HG02943 (cell line): ENCODE results near the gene PRC1.

Source experiments
- ATAC-seq: cut with Tn5 transposase; IDR thresholded peaks from one replicate; pipeline ENCODE4 v1.9.1; 2021; ENCODE audit warnings: mild to moderate bottlenecking, low read depth, moderate library complexity; ENCODE audit not compliant: unreplicated experiment

Gene PRC1

DNA sequence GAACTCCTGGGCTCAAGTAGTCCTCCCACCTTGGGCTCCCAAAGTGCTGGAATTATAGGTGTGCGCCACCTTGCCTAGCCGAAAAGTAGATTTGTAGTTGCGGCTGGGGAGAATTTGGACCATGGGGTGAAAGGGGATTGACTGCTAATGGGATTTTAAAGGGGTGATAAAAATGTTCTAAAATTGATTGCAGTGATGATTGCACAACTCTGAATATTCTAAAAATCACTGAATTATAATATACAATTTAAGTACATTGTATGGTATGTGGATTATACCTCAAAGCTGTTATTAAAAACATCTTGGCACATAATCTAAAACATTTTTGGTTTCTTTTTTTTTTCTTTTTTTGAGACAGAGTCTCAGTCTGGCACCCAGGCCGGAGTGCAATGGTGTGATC lies 3.9 kb downstream of the PRC1 start:
- no peak for ATAC-seq

DNA sequence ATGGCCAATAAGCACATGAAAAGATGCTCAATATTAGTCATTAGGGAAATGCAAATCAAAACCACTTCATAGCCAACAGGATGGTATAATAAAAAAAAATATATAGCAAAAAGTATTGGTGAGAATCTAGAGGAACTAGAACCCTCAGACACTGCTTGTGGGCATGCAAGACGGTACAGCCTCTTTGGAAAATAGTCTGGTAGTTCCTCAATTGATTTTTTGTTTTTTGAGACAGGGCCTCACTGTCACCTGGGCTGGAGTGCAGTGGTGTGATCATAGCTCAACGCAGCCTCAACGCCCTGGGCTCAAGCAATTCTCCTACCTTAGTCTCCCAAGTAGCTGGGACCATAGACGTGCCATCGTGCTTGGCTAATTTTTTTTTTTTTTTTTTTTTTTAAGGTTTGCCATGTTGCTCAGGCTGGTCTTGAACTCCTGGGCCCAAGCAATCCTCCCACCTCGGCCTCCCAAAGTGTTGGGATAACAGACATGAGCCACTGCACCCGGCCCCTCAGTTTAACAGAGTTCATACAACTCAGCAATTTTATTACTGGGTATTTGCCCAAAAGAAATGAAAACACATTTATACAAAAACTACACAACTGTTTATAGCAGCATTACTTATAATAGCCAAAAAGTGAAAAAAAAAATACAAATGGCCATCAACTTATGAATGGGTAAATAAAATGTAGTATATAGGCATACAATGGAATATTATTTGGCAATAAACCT lies 5.1 kb downstream of the PRC1 start:
- ATAC-seq = no peak

DNA sequence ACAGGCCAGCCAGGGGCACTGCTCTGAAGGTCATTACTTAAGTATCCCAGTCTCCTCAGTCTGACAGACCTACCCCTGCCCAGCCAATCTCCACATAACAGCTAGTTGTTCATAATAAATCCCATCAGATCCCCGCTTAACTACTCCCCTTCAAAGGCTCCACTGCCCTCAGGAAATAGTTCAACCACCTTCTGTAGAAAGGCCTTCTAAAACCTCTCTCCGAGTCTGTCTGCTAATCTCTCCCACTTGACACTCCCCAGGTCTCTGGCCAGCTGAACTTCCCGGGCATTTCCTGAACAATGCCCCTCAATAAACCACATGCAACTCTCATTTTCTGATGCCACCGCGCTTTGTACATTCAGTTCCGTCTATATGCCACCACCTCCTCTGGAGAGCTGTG lies 6.0 kb downstream of the PRC1 start:
- ATAC-seq = no peak

DNA sequence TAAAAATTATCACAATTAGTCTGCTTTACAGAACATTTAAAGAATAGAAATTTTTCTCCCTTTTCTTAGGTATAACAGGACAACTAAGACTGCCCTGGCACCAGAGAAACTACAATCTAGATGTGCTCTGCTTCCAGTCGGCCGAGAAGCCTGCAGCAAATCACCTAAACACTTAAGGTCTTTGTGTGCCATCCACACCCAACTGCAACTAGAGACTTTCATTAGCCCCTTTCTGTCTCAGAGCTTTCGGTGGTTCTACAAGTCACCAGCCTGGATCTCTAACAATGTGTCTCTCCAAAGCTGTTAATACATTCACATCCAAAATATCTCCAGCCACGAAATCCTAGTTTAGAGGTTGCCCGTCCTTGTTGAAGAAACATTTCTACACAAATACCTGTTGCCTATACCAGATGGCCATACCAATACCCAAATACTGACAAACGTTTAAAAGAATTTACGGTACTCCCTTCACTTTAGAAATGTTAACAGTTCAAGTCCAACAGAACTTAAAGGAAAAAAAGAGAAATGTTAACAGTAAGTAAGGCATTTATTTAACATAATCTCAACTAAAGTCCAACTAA lies 6.7 kb downstream of the PRC1 start:
- ATAC-seq = no peak

DNA sequence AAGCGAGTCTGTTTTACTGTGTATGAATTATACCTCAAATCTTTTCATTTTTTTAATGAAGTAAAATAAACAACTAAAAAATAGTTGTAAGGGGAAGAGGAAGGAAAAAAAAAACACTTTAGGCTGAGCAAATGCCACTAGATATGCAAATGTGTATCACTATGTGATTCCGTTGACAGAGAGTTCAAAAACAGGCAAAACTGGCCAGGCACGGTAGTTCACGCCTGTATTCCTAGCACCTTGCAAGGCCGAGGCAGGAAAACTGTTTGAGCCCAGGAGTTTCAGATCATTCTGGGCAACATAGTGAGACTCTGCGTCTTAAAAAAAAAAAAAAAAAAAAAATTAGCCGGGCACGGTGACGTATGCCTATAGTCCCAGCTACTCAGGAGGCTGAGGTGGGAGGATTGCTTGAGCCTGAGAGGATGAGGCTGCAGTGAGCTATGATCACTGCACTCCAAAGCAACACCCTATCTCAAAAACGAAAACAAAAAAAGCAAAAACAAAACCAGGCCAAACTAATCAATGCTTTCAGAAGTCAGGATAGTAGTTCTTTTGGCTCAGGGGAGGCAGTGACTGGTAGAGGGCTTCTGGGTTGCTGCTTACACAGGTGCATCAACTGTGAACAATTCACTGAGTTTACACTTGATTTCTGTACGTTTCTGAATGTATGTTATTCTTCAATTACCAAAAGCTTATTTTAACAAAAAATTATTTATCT lies 7.4 kb downstream of the PRC1 start:
- ATAC-seq = no peak

DNA sequence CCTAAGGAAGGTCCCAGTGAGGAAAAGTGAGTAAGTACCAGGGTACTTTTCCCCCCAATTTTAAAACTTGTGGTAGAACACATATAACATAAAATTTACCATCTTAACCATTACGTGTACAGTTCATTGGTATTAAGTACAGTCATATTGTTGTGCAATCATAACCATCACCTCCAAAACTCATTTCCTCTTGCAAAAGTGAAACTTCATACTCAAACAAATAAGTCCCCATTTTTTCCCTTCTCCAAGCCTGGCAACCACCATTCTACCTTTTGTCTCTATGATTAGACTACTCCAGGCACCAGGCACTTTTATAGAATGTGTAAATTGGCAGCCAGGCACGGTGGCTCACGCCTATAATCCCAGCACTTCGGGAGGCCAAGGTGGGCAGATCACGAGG lies 12.2 kb downstream of the PRC1 start:
- no peak for ATAC-seq

DNA sequence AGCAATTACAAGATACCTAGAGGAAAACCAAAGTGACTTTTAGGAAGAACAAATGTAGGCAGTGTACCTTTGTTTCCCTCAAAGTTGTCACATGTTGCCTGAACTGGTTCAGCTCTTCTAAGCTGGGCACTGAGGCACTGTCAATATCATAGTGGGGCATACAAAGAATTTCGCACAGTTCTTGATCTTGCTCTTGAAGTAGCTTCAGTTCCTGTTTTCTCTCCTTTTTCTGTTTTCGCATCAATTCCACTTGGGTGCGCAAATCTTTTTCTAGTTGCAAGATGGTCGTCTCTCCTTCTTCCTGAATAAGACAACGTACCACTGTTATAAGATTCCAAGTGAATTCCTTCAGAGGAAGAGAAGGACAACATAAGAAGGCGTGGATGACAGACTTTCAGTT lies 12.7 kb downstream of the PRC1 start:
- no peak for ATAC-seq

DNA sequence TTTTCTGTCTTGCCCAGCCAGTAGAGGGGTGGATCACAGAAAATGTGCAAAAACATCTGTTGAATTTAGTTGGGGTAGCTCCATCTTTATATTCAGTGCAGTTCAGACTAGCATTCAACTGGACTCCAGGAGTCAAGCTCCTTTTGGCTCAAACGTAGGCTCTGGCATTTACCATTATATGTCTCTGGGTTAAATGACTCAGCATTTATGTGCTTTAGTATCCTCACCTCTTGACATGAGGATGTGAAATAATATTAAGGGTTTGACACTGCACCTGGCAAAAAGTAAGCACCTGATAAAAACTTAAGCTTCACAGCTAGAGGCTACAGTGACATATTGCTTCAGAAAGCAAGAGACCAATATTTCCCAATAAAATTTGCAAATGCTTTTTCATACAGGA lies 14.8 kb downstream of the PRC1 start:
- no peak for ATAC-seq

DNA sequence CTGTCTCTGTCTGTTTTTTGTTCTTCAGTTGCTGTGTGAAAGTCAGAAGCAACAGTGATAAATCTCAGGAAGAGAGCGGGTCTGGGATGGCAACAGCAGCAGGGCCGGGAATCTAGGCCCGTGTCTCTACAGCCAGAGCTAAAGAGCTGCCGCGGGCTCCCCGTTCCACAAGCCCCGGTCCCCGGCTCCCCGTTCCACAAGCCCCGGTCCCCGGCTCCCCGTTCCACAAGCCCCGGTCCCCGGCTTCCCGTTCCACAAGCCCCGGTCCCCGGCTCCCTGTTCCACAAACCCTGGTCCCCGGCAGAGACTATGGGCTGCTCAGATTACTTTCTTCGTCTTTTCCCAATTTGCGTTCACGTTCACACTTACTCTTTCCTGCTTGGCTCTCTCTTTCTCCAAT lies 20.1 kb downstream of the PRC1 start:
- ATAC-seq = no peak

DNA sequence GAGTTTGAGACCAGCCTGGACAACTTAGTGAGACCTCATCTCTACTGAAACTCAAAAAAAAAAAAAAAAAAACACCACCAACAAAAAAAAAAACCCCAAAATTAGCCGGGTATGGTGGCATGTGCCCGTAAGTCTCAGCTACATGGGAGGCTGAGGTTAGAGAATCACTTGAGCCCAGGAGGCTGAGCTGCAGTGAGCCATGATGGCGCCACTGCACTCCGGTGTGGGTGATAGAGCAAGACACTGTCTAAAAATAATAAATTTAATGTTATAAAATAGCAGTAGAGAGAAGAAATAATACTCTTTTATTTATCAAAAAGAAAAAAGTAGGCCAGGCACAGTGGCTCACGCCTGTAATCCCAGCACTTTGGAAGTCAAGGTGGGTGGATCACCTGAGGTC lies 22.2 kb downstream of the PRC1 start:
- ATAC-seq = no peak

DNA sequence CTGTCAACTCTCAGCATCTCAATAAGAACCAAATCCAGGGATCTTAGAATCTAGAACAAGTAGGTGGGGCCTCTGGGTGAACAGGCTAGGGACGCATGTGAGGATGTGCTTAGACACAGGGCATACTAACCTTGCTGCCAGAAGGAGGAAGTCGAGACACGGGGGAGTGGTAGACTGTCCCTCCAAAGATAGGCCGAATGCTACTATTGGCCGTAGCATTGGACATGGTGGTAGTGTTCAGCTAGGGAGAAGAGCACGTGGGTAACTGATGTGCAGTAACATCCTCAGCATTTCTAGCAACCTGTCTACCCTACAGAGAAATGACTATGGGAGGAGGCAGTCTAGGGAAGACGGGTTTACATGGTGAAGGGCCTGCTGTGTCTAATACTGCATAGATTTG lies 24.1 kb downstream of the PRC1 start:
- ATAC-seq = no peak

DNA sequence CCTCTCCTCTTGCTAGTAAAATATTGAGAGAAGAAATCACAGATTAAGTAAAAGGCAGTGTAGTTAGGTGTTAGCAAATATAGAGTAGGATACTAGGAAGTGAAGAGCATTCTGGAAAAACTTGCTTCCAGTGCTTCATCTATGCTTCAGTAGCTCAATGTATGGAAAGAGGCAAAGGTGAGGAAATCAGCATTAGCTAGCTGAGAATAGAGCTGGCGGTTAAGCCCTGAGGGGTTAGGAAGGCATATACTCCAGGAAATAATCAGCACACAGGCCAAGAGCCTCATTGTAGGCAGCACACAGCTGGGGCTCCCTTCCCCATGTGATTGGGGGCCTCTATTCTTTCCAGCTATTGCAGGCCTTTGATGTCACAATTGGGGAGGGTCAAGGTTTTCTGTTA lies 25.9 kb downstream of the PRC1 start:
- no peak for ATAC-seq

DNA sequence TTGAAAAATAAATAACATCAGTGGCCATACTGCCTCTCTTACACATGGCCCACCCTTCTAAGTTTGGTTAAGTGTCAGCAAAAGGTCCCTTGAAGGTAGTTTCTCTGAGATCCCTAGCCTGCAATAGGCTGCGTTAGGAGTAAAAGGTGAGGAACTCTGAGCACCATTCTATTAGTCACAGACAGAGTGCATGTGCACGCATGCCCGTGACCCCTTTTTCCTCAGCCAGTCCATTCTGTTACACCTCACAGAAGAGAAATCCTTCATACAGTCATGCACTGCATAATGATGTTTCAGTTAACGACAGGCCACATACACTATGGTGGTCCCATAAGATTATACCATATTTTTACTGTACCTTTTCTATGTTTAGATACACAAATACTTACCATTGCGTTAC lies 27.1 kb downstream of the PRC1 start:
- ATAC-seq = no peak

DNA sequence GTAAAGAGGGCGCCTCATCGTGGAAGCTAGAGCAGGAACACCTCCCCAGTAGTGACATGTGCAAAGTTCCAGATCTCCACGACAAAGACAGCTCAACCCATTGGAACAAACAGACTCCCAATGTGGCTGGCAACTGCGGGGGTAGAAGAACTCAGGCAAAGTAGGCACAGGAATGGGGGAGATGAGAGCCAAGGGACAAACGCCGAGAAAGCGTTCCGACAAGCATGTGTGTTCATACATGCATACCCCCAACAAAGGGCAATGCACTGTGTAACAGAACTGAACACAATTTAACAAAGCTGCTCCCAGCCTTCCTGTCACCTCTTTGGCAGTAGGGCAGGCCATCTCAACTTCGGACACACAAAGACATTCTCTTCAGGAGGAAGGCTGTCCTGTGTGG lies 28.1 kb downstream of the PRC1 start:
- ATAC-seq = no peak

DNA sequence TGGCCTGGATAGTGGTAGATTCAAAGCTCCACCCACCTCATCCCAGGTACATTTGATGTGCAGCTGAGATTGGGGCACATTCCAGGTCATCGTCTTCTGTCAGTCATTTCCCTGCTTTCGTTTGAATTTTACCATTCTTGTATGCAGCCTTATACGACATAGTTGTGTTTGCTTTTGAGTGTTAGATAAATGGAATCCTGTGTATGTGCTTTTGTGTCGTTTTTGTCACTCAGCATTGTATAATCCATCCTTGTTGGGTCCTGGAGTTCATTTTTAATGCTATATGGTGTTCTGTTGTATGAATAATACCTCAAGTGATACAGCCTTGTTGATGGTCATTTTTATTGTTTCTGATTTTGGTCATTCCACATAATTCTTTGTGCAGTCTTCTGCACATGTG lies 32.3 kb downstream of the PRC1 start:
- ATAC-seq = no peak

DNA sequence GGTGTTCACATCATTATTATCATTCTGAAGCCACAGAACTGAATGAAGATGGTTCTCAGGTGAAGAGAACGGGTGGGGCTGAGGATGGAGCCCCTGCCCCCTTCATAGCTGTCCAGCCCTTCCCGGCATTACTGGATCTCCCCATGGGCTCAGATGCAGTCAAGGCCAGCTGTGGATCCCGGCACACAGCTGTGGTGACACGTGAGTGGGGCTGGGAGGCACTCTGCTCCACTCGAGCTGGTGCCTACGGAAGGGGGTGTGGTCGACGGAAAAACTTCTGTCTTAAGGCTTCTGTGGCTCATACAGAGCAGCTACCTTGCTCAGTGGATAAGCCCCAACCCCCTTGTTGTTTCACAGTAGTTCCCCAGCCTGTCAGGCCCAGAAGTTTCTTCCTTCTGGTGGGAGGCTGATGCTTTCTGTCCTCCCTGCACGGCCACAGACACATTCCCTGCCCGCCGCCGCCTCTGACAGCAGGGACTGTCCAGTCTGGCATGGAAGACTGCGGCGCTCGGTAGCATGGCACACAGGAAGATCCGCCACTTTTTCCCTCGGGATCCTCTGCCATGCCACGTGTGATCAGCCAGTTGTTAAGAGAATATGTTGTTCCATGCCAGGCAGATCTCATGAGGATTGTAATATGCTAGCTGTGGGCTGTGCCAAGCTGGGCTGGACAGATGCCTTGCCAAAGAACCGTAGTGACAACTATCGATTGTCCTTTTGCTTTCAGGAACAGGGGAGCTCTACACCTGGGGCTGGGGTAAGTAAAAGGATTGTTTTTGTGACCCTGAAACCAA lies 33.8 kb downstream of the PRC1 start:
- no peak for ATAC-seq

DNA sequence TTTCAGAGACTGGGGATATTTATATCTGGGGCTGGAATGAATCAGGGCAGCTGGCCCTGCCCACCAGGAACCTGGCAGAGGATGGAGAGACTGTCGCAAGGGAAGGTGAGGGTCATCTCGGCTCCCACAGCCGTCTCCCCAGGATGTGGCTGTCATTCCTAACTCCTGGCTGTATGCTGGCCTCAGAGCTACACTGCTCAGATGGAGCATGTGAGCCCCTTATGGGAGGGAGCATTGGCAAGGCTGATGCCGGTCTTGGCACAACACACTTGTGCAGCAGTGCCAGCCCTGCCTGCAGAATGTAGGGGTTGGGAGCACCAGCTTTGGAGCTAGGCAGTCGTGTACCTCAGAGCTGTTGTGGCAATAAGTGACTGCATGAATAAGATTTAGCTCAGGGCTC lies 34.4 kb downstream of the PRC1 start:
- ATAC-seq = no peak

DNA sequence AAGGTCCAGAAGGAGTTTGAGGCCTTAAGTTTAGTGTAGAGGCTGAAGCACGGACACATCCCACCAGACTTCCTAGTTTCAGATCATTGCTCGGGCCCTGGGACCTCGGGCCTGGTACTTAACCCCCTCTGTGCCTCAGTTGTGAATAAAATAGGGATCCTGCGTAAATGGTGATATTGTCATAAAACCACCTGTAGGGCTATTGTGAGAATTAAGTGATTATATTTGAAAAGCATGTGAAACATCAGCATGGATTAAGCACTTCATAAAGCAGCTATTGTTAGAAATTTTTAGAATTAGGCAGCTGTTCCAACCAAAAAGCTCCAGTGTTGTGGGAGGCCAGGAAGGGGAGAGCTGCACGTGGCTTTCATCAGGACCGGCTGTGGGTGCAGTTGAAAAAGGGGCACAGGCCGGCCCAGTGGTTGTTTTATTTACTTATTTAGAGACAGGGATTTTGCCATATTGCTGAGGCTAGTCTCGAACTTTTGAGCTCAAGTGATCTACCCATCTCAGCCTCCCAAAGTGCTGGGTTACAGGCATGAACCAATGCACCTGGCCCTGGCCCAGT lies 35.2 kb downstream of the PRC1 start:
- ATAC-seq = no peak

DNA sequence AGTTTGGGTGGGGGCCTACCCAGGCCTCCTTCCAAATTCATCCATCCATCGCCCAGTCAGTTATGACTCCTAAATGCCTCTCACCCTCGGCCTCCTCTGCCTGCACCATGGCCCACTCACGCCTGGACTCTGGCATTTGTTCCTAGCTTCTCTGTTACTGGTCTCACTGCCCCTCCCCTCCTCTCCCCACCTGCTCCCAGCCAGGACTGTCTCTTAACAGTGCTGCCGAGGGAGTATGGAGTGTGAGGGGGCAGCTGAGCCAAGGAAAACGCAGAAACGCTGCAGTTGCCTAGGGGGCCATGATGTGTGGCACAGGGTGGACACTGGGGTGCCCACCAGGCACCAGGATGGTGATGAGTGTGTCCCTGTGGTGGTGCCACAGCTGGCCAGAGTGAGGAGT lies 36.5 kb downstream of the PRC1 start:
- no peak for ATAC-seq

DNA sequence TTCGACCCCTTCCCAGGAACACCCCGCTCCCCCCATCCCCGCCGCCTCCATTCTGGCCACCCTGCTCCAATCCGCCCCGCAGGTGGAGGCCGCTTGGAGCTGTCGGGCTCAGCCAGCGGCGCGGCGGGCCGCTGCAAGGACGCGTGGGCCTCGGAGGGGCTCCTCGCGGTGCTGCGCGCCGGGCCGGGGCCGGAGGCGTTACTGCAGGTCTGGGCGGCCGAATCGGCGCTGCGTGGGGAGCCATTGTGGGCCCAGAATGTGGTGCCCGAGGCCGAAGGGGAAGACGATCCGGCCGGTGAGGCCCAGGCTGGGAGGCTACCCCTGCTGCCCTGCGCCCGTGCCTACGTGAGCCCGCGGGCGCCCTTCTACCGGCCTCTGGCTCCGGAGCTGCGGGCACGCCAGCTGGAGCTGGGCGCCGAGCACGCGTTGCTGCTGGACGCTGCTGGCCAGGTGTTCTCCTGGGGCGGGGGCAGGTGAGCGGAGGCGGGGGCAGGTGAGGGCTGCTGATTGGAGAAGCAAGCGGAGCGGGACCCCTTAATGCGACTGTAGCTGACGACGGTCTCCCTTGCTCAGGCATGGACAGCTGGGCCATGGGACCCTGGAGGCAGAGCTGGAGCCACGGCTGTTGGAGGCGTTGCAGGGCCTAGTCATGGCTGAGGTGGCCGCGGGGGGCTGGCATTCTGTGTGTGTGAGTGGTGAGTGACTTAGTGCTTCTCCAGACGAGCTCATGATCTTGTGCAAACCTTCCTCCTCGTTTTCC lies 37.1 kb downstream of the PRC1 start:
- ATAC-seq = no peak
